Prostate gland (tissue), 2 donors: ENCODE measurements around the gene DLK1.

Experiments used
- POLR2A ChIP-seq: fragments of 450-650 bp; IDR thresholded peaks from one replicate; pipeline ENCODE4 v1.6.1; 2016; ENCODE audit warnings: antibody characterized with exemption, mild to moderate bottlenecking
- POLR2AphosphoS5 ChIP-seq: sonication (generic); formaldehyde crosslinking; IDR thresholded peaks from one replicate; pipeline ENCODE4 v1.6.1; 2017; ENCODE audit warnings: antibody characterized with exemption
- TF ChIP-seq, protein P1 (sequence below), 4 experiments: fragments of 200-600 bp in 2 of 4; fragments of 450-650 bp in 2 of 4; sonication (generic) in 2 of 4; IDR thresholded peaks; 1 replicate in 3 of 4; 2 replicates in 1 of 4; pipeline ENCODE4 v1.5.1; 2016 to 2019; ENCODE audit warnings: antibody characterized with exemption in 4 of 4, mild to moderate bottlenecking in 2 of 4, moderate library complexity in 2 of 4

DNA sequence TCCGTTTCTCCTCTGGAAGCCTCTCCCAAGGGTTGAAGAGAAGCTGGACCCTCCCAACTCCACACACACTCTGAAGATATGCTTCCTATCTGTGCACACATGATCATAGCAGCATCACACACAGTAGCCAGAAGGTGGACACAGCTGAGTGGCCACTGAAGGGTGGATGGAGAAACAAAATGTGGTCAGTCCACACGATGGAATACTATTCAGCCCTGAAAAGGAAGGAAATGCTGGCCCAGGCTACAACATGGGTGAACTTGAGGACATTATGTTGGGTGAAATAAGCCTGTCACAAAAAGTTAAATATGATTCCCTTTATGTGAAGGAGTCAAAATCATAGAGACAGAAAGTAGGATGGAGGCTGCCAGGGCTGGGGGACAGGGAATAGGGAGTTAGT, 43.9 kb upstream of the DLK1 start:
- TF ChIP-seq, protein P1, sequence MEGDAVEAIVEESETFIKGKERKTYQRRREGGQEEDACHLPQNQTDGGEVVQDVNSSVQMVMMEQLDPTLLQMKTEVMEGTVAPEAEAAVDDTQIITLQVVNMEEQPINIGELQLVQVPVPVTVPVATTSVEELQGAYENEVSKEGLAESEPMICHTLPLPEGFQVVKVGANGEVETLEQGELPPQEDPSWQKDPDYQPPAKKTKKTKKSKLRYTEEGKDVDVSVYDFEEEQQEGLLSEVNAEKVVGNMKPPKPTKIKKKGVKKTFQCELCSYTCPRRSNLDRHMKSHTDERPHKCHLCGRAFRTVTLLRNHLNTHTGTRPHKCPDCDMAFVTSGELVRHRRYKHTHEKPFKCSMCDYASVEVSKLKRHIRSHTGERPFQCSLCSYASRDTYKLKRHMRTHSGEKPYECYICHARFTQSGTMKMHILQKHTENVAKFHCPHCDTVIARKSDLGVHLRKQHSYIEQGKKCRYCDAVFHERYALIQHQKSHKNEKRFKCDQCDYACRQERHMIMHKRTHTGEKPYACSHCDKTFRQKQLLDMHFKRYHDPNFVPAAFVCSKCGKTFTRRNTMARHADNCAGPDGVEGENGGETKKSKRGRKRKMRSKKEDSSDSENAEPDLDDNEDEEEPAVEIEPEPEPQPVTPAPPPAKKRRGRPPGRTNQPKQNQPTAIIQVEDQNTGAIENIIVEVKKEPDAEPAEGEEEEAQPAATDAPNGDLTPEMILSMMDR (IDR thresholded peaks at IDR 0.05): no peak
- TF ChIP-seq POLR2AphosphoS5 (no peak), POLR2A (no peak)
